ENCODE results near the gene AREL1. TPM values are rescaled to one million over a fixed set of nuclear protein-coding genes. Genes with fewer than 3 reads are reported as not detected.
"Not testable (repeated sequence)": the region's sequence is repeated elsewhere in the genome, so short reads cannot be mapped to it uniquely, and the experiment has no call there.

The AREL1 gene, protein sequence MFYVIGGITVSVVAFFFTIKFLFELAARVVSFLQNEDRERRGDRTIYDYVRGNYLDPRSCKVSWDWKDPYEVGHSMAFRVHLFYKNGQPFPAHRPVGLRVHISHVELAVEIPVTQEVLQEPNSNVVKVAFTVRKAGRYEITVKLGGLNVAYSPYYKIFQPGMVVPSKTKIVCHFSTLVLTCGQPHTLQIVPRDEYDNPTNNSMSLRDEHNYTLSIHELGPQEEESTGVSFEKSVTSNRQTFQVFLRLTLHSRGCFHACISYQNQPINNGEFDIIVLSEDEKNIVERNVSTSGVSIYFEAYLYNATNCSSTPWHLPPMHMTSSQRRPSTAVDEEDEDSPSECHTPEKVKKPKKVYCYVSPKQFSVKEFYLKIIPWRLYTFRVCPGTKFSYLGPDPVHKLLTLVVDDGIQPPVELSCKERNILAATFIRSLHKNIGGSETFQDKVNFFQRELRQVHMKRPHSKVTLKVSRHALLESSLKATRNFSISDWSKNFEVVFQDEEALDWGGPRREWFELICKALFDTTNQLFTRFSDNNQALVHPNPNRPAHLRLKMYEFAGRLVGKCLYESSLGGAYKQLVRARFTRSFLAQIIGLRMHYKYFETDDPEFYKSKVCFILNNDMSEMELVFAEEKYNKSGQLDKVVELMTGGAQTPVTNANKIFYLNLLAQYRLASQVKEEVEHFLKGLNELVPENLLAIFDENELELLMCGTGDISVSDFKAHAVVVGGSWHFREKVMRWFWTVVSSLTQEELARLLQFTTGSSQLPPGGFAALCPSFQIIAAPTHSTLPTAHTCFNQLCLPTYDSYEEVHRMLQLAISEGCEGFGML
- 49.3 and 51.5 TPM in 2 replicates for total RNA-seq
- long read RNA-seq, full-length matches to known transcripts = 1 of 30 reads
- long read RNA-seq, partial matches to known transcripts = 18 of 30 reads
- long read RNA-seq, other reads (novel, unspliced or antisense) = 11 of 30 reads

DNA sequence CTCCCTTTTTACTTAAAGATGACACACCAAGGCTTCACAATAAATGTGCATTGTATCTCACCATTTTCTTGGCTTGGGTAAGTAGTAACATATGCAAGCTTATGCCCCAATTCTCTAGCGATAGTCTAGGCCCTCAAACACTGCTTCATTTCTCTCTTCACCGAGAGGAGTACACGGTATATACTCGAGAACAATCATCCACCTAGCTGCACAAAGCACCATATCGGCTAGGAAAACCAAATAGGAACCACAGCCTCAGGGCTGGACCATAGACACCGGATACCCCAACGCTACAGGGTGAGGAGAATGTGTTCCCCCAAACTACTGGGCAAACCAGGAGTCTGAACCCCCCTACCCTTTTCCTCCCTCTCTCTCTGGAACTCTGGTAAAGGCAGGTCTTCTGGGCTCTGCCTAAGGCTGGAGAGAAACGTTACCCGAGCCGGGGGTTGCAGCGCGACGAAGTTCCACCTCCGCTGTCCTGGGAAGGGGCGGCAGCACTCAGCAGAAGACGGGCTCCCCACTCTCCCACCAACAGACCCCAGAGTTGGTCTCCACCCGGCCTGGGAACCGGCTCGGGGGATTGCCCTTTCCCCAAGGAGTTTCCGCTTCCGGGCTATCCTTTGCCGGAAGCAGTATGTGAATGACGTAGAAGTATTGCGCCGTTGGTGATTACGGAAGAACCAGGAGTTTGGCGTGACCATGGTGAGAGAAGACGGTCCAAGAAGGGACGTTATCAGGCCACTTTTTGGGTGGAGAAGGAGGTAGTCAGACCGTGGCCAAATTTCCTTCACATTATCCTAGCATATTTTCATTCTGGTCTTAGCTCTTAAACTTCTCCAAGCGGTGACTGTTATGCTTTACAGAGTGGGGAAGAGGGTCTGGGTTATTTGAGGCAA lies at the start of gene AREL1, which contains the start of gene FCF1:
AREL1 (minus strand) TSS at position 582 of the 896 bp plus-strand sequence. CDS start 27,465 bp downstream, outside the sequence.
FCF1 (plus strand) TSS at position 646 of the 896 bp plus-strand sequence; CDS start at position 700, 54 bp downstream.
- H3K36me3 Mint-ChIP-seq (ENCODE audit: low read depth) = no peaks in the 10 kb centered on the region
- H3K27me3 Mint-ChIP-seq (ENCODE audit: low read depth) = no peaks in the 10 kb centered on the region
- peak within 1 kb of the TSS; percentile 98 for H3K27ac Mint-ChIP-seq (ENCODE audit: unreplicated experiment)
- H3K9me3 Mint-ChIP-seq = no peaks in the 10 kb centered on the region
- peaks cover 23% of the 10 kb centered on the region for H3K4me1 Mint-ChIP-seq
- DNase-seq (ENCODE audit: low read depth, low spot score) = peak; percentile 69
- TF ChIP-seq, protein P1, sequence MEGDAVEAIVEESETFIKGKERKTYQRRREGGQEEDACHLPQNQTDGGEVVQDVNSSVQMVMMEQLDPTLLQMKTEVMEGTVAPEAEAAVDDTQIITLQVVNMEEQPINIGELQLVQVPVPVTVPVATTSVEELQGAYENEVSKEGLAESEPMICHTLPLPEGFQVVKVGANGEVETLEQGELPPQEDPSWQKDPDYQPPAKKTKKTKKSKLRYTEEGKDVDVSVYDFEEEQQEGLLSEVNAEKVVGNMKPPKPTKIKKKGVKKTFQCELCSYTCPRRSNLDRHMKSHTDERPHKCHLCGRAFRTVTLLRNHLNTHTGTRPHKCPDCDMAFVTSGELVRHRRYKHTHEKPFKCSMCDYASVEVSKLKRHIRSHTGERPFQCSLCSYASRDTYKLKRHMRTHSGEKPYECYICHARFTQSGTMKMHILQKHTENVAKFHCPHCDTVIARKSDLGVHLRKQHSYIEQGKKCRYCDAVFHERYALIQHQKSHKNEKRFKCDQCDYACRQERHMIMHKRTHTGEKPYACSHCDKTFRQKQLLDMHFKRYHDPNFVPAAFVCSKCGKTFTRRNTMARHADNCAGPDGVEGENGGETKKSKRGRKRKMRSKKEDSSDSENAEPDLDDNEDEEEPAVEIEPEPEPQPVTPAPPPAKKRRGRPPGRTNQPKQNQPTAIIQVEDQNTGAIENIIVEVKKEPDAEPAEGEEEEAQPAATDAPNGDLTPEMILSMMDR (conservative IDR thresholded peaks at IDR 0.05) = no peak
- peak within 1 kb of the TSS; percentile 97 for H3K4me3 Mint-ChIP-seq

DNA sequence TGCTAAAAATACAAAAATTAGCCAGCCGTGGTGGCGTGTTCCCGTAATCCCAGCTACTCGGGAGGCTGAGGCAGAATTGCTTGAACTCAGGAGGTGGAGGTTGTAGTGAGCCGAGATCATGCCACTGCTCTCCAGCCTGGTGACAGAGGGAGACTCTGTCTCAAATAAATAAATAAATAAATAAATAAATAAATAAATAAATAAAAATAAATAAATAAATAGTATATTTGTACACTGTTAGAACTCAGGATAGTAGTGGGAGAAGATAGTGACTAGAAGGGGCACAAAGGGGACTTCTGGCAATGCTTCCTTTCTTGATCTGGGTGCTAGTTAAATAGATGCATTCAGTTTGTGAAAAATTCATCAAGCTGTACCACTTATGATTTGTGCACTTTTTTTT lies 45.6 kb upstream of the AREL1 start:
- H3K27me3 Mint-ChIP-seq (ENCODE audit: low read depth); H3K4me1 Mint-ChIP-seq; H3K36me3 Mint-ChIP-seq (ENCODE audit: low read depth); DNase-seq (ENCODE audit: low read depth, low spot score); H3K27ac Mint-ChIP-seq (ENCODE audit: unreplicated experiment); H3K9me3 Mint-ChIP-seq; H3K4me3 Mint-ChIP-seq: not testable (repeated sequence)

DNA sequence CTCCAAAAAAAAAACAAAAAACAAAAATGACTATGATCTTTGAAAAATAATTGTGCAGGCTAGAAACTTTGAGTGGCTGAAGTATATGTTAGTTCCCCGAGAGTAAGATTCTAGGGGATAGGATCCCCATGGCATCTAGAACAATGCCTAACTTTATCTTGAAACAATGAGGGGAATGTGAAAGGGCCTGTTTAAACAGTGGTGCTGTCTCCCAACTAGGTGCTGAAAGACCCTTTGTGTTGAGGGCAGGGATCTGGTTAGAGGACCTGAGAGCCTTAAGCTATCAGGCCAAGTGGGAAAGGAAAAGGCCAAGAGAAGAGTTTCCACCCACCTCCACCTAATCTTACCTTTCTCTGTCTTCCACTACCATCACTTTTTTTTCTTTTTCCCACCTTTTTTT lies 43.4 kb upstream of the AREL1 start:
- Mint-ChIP-seq H3K27ac (ENCODE audit: unreplicated experiment) (no peak overlapping the region), H3K4me1 (no peaks in the 10 kb centered on the region), H3K4me3 (no peak overlapping the region), H3K27me3 (ENCODE audit: low read depth) (no peaks in the 10 kb centered on the region), H3K9me3 (peaks cover 14% of the 10 kb centered on the region), H3K36me3 (ENCODE audit: low read depth) (peaks cover 8% of the 10 kb centered on the region)
- TF ChIP-seq, protein P1 (conservative IDR thresholded peaks at IDR 0.05) = no peak
- DNase-seq (ENCODE audit: low read depth, low spot score) = no peak

DNA sequence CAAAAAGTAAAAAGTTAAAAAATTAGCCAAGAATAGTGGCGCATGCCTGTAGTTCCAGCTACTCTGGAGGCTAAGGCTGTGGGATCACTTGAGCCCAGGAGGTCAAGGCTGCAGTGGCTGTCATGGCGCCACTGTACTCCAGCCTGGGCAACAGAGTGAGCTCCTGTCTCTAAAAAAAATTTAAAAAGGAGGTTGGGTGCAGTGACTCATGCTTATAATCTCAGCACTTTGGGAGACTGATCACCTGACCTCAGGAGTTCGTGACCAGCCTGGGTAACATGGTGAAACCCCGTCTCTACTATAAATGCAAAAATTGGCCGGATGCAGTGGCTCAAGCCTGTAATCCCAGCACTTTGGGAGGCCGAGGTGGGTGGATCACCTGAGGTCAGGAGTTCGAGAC lies 42.0 kb upstream of the AREL1 start:
- H3K36me3 Mint-ChIP-seq (ENCODE audit: low read depth) = peaks cover 8% of the 10 kb centered on the region
- TF ChIP-seq, protein P1 (conservative IDR thresholded peaks at IDR 0.05) = no peak
- H3K27ac Mint-ChIP-seq (ENCODE audit: unreplicated experiment) = no peak overlapping the region
- no peak overlapping the region for H3K4me3 Mint-ChIP-seq
- H3K9me3 Mint-ChIP-seq = peaks cover 14% of the 10 kb centered on the region
- no peaks in the 10 kb centered on the region for H3K4me1 Mint-ChIP-seq
- DNase-seq (ENCODE audit: low read depth, low spot score) = no peak
- no peaks in the 10 kb centered on the region for H3K27me3 Mint-ChIP-seq (ENCODE audit: low read depth)

DNA sequence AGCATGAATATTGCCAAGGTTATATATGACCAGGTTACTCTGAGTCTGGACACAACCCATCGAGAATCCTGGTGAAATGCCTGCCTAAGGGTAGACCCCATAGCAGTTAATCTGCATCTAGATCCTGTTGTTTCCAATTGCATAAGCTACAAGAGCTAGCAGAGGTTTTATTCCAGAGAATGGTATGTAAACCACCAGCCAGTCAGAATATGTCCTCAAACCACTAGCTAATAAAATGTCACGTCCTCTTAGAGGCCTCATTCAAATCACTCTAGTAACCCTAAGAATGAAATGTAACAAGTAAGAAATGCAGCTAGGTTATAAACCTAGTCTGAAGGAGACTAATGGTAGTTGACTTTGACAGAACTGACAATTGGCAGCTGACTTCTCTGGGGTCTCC lies 41.3 kb upstream of the AREL1 start:
- no peak overlapping the region for H3K4me3 Mint-ChIP-seq
- no peak overlapping the region for H3K27ac Mint-ChIP-seq (ENCODE audit: unreplicated experiment)
- no peaks in the 10 kb centered on the region for H3K4me1 Mint-ChIP-seq
- TF ChIP-seq, protein P1 (conservative IDR thresholded peaks at IDR 0.05) = no peak
- H3K9me3 Mint-ChIP-seq = peaks cover 14% of the 10 kb centered on the region
- no peaks in the 10 kb centered on the region for H3K27me3 Mint-ChIP-seq (ENCODE audit: low read depth)
- peaks cover 8% of the 10 kb centered on the region for H3K36me3 Mint-ChIP-seq (ENCODE audit: low read depth)
- no peak for DNase-seq (ENCODE audit: low read depth, low spot score)

Measured in neural crest cell (in vitro differentiated cells).